DND-41 (cell line): ENCODE data around the gene LIN7B.

Experiments used
- ATAC-seq: fragments of 200-7000 bp; cut with Tn5 transposase; 3 replicates; pipeline ENCODE4 v1.9.1; 2021; ENCODE audit warnings: low read depth; ENCODE audit not compliant: insufficient read depth
- DNase-seq: peaks from one replicate; pipeline ENCODE4 v3.0.0-alpha.2; 2020
- H2AFZ ChIP-seq: 2 replicates; pipeline ENCODE4 v1.6.0; 2012; ENCODE audit warnings: low read depth, low read length
- H3K27ac ChIP-seq: 2 replicates; pipeline ENCODE4 v1.5.1; 2012; ENCODE audit warnings: low read length, inconsistent platforms
- H3K27me3 ChIP-seq: fragments of 200-600 bp; sonication (generic); 2 replicates; pipeline ENCODE4 v1.6.0; 2012; ENCODE audit warnings: low read length, mild to moderate bottlenecking, inconsistent platforms; ENCODE audit not compliant: insufficient read depth, poor library complexity
- H3K36me3 ChIP-seq: 2 replicates; pipeline ENCODE4 v1.5.1; 2012; ENCODE audit warnings: low read length, inconsistent platforms; ENCODE audit not compliant: insufficient read depth
- H3K4me1 ChIP-seq: 2 replicates; pipeline ENCODE4 v1.5.1; 2012; ENCODE audit warnings: mild to moderate bottlenecking, low read length; ENCODE audit not compliant: insufficient read depth
- H3K4me2 ChIP-seq: 2 replicates; pipeline ENCODE4 v1.6.0; 2012; ENCODE audit warnings: mild to moderate bottlenecking, moderate library complexity, low read length, inconsistent platforms; ENCODE audit not compliant: insufficient read depth
- H3K4me3 ChIP-seq, 2 experiments: fragments of 200-600 bp in 1 of 2; shearing (Covaris generic) in 1 of 2; 2 replicates each; pipeline ENCODE4 v1.5.1; 2012 to 2016; ENCODE audit warnings: inconsistent platforms in 2 of 2, low read length in 2 of 2, mild to moderate bottlenecking in 2 of 2, low read depth in 1 of 2, moderate library complexity in 1 of 2
- H3K79me2 ChIP-seq: 2 replicates; pipeline ENCODE4 v1.6.0; 2012; ENCODE audit warnings: low read length, inconsistent platforms; ENCODE audit not compliant: insufficient read depth
- H3K9ac ChIP-seq: 2 replicates; pipeline ENCODE4 v1.6.0; 2012; ENCODE audit warnings: low read depth, mild to moderate bottlenecking, inconsistent platforms, low read length, moderate library complexity
- H3K9me3 ChIP-seq: 2 replicates; pipeline ENCODE4 v1.5.1; 2012; ENCODE audit warnings: low read length, moderate library complexity, mild to moderate bottlenecking, inconsistent platforms; ENCODE audit not compliant: insufficient read depth, severe bottlenecking
- H4K20me1 ChIP-seq: 2 replicates; pipeline ENCODE4 v1.6.0; 2012; ENCODE audit warnings: low read length; ENCODE audit not compliant: insufficient read depth
- EZH2 ChIP-seq: IDR thresholded peaks from 3 replicates; pipeline ENCODE4 v1.6.1; 2012; ENCODE audit warnings: borderline replicate concordance, low read depth, mild to moderate bottlenecking, moderate library complexity, low read length, inconsistent platforms; ENCODE audit not compliant: severe bottlenecking
- TF ChIP-seq, protein P1 (sequence below): IDR thresholded peaks from 2 replicates; pipeline ENCODE4 v1.5.1; 2012; ENCODE audit warnings: borderline replicate concordance, low read length, moderate library complexity, mild to moderate bottlenecking; ENCODE audit not compliant: poor library complexity, severe bottlenecking; ENCODE audit errors: extremely low read depth

Gene LIN7B

GRCh38 chr19:49109051-49109450 lies 5.1 kb upstream of the LIN7B start:
- H3K9ac ChIP-seq = no peak overlapping the region

DNA sequence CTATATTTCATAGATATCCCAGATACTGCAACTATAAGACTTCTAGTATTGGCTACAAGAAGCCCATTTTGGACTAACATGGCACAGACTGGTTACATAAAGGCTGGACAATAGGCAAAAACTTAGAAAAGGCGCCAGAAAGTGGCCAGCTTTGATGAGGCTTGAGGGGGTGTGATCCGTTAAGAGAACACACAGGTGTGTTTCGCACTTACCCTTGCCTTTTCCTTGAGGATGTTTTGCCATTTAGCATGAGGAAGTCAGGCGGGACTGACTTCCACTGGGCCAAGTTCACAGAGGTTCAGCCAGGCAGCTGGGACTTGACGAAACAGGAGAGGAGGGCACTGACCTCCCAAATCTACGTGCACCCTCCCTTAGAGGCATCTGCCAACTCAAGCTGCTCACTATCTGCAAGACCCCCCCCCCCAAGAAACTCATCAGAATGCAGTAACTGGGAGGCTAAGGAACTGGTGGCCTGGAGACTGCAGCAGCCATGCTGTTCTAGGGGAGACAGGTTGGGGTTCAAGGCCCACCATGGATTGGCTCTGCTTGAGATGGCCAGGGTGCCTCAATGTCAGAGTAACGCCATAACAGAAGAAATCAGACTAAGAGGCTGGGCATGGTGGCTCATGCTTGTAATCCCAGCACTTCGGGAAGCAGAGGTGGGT lies 4.5 kb upstream of the LIN7B start:
- no peak for ATAC-seq
- Histone ChIP-seq H2AFZ (no peak overlapping the region), H3K9ac (no peak overlapping the region), H3K36me3 (peaks cover 52% of the 10 kb centered on the region), H3K4me2 (no peak overlapping the region), H3K4me1 (peaks cover 15% of the 10 kb centered on the region), H3K79me2 (no peaks in the 10 kb centered on the region), H3K27me3 (no peaks in the 10 kb centered on the region), H3K4me3 (no peak overlapping the region), H4K20me1 (peaks cover 46% of the 10 kb centered on the region), H3K27ac (no peak overlapping the region), H3K9me3 (no peaks in the 10 kb centered on the region)
- no peak for TF ChIP-seq EZH2
- TF ChIP-seq, protein P1, sequence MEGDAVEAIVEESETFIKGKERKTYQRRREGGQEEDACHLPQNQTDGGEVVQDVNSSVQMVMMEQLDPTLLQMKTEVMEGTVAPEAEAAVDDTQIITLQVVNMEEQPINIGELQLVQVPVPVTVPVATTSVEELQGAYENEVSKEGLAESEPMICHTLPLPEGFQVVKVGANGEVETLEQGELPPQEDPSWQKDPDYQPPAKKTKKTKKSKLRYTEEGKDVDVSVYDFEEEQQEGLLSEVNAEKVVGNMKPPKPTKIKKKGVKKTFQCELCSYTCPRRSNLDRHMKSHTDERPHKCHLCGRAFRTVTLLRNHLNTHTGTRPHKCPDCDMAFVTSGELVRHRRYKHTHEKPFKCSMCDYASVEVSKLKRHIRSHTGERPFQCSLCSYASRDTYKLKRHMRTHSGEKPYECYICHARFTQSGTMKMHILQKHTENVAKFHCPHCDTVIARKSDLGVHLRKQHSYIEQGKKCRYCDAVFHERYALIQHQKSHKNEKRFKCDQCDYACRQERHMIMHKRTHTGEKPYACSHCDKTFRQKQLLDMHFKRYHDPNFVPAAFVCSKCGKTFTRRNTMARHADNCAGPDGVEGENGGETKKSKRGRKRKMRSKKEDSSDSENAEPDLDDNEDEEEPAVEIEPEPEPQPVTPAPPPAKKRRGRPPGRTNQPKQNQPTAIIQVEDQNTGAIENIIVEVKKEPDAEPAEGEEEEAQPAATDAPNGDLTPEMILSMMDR = no peak
- DNase-seq = no peak

More at GRCh38 chr19:49109051-49109450, 5.1 kb upstream of the LIN7B start:
- Histone ChIP-seq H4K20me1 (peaks cover 53% of the 10 kb centered on the region), H3K36me3 (peaks cover 58% of the 10 kb centered on the region), H3K4me1 (peaks cover 12% of the 10 kb centered on the region), H3K27ac (no peak overlapping the region), H3K4me2 (no peak overlapping the region), H3K9me3 (no peaks in the 10 kb centered on the region), H3K27me3 (no peaks in the 10 kb centered on the region), H2AFZ (no peak overlapping the region), H3K79me2 (peaks cover 6% of the 10 kb centered on the region; the same call in 1 of the 2 replicates), H3K4me3 (no peak overlapping the region)
- DNase-seq (no peak), ATAC-seq (no peak)
- TF ChIP-seq, protein P1 = no peak
- TF ChIP-seq EZH2 = no peak

- no peaks in the 10 kb centered on the region for H3K27me3 ChIP-seq
- peaks cover 43% of the 10 kb centered on the region for H4K20me1 ChIP-seq
- H3K9me3 ChIP-seq = no peaks in the 10 kb centered on the region
- no peak overlapping the region for H3K27ac ChIP-seq
- no peaks in the 10 kb centered on the region for H3K79me2 ChIP-seq
- peaks cover 43% of the 10 kb centered on the region for H3K36me3 ChIP-seq
- H3K4me2 ChIP-seq = no peak overlapping the region
- peaks cover 24% of the 10 kb centered on the region for H3K4me1 ChIP-seq
- ATAC-seq (no peak), DNase-seq (no peak)
- no peak overlapping the region for H2AFZ ChIP-seq
- TF ChIP-seq EZH2 = no peak
- no peak overlapping the region for H3K4me3 ChIP-seq
- H3K9ac ChIP-seq = no peak overlapping the region
Observed at GRCh38 chr19:49110567-49110966, 3.6 kb upstream of the LIN7B start.

DNA sequence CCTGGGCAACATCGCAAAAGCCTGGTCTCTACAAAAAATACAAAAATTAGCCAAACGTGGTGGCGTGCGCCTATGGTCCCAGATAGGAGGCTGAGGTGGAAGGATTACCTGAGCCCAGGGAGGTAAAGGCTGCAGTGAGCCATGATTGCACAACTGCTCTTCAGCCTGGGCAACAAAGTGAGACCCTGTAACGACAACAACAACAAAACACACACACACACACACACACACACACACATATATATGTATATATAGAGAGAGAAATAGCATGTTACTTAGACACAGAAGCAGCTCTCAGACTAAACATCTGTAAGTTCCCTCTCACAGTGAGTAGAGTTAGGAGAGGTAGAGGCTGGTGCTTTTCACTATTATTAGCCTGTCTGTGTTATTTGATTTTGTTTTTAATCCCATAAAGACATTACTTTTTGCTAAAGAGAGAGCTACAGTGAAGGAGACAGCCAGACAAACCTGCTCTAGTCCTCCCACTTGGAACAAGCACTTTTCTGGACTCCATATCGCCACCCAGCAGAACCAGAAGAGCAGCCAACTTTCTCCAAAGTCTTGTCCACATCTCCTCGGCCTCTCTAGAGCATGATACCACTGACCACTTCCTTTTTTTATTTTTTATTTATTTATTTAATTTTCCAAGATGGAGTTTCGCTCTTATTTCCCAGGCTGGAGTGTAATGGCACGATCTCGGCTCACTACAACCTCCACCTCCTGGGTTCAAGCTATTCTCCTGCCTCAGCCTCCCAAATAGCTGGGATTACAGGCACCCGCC lies 2.8 kb upstream of the LIN7B start:
- H3K27me3 ChIP-seq = no peaks in the 10 kb centered on the region
- no peak overlapping the region for H3K4me3 ChIP-seq
- H3K27ac ChIP-seq = no peak overlapping the region
- no peaks in the 10 kb centered on the region for H3K79me2 ChIP-seq
- peaks cover 39% of the 10 kb centered on the region for H3K36me3 ChIP-seq
- H3K4me1 ChIP-seq = peaks cover 30% of the 10 kb centered on the region
- peaks cover 34% of the 10 kb centered on the region for H4K20me1 ChIP-seq
- no peak for ATAC-seq
- no peaks in the 10 kb centered on the region for H3K9me3 ChIP-seq
- no peak overlapping the region for H3K4me2 ChIP-seq
- H2AFZ ChIP-seq = no peak overlapping the region
- TF ChIP-seq, protein P1 = no peak
- TF ChIP-seq EZH2 = no peak
- no peak overlapping the region for H3K9ac ChIP-seq
- no peak for DNase-seq
